ENCODE data around the gene BCDIN3D. TPM values are rescaled to one million over a fixed set of nuclear protein-coding genes. Genes with fewer than 3 reads are reported as not detected.

Gene BCDIN3D
- total RNA-seq, 1 experiment from 2014 or later = 4.3 TPM

- H3K27me3 ChIP-seq (replicated peaks) = no peaks in the 10 kb centered on the region
- H3K36me3 ChIP-seq = peaks cover 95% of the 10 kb centered on the region
- H3K9me3 ChIP-seq (replicated peaks) = no peaks in the 10 kb centered on the region
- H3K27ac ChIP-seq = no peak overlapping the region
- DNase-seq (ENCODE audit: low read depth in 1 of 2, low spot score in 2 of 2) = no peak
- H3K4me3 ChIP-seq = no peak overlapping the region
- peaks cover 34% of the 10 kb centered on the region for H3K4me1 ChIP-seq (replicated peaks)
These were observed 41.5 kb downstream of the BCDIN3D start for GRCh38 chr12:49801141-49802063.

- H3K36me3 ChIP-seq = peaks cover 95% of the 10 kb centered on the region
- no peaks in the 10 kb centered on the region for H3K9me3 ChIP-seq (replicated peaks)
- no peak for DNase-seq (ENCODE audit: low read depth in 1 of 2, low spot score in 2 of 2)
- H3K27me3 ChIP-seq (replicated peaks) = no peaks in the 10 kb centered on the region
- H3K4me3 ChIP-seq = no peak overlapping the region
- H3K27ac ChIP-seq = no peak overlapping the region
- H3K4me1 ChIP-seq (replicated peaks) = peaks cover 42% of the 10 kb centered on the region
These were observed 42.3 kb downstream of the BCDIN3D start for GRCh38 chr12:49800421-49801140.

GRCh38 chr12:49798934-49799333, 44.0 kb downstream of the BCDIN3D start:
- DNase-seq (ENCODE audit: low read depth in 1 of 2, low spot score in 2 of 2) = no peak
- Histone ChIP-seq H3K27ac (peak overlapping the region; percentile 80), H3K4me3 (no peak overlapping the region), H3K36me3 (peaks cover 95% of the 10 kb centered on the region), H3K9me3 (replicated peaks) (no peaks in the 10 kb centered on the region), H3K27me3 (replicated peaks) (no peaks in the 10 kb centered on the region), H3K4me1 (replicated peaks) (peaks cover 43% of the 10 kb centered on the region)

GRCh38 chr12:49798248-49798647, 44.7 kb downstream of the BCDIN3D start:
- H3K27me3 ChIP-seq (replicated peaks) = no peaks in the 10 kb centered on the region
- peaks cover 43% of the 10 kb centered on the region for H3K4me1 ChIP-seq (replicated peaks)
- no peak overlapping the region for H3K4me3 ChIP-seq
- no peak for DNase-seq (ENCODE audit: low read depth in 1 of 2, low spot score in 2 of 2)
- no peaks in the 10 kb centered on the region for H3K9me3 ChIP-seq (replicated peaks)
- peak overlapping the region; percentile 80 for H3K27ac ChIP-seq
- peaks cover 95% of the 10 kb centered on the region for H3K36me3 ChIP-seq

GRCh38 chr12:49797449-49797776, 45.5 kb downstream of the BCDIN3D start:
- Histone ChIP-seq H3K4me3 (no peak overlapping the region), H3K27ac (peak overlapping the region; percentile 80), H3K36me3 (peaks cover 95% of the 10 kb centered on the region), H3K27me3 (replicated peaks) (no peaks in the 10 kb centered on the region), H3K4me1 (replicated peaks) (peaks cover 43% of the 10 kb centered on the region), H3K9me3 (replicated peaks) (no peaks in the 10 kb centered on the region)
- no peak for DNase-seq (ENCODE audit: low read depth in 1 of 2, low spot score in 2 of 2)

- Histone ChIP-seq H3K36me3 (peaks cover 95% of the 10 kb centered on the region), H3K4me1 (replicated peaks) (peaks cover 43% of the 10 kb centered on the region), H3K27ac (peak overlapping the region; percentile 80), H3K9me3 (replicated peaks) (no peaks in the 10 kb centered on the region), H3K4me3 (no peak overlapping the region), H3K27me3 (replicated peaks) (no peaks in the 10 kb centered on the region)
- peak; percentile 91 to 95 for DNase-seq (ENCODE audit: low read depth in 1 of 2, low spot score in 2 of 2)
These were observed 46.1 kb downstream of the BCDIN3D start for GRCh38 chr12:49796606-49797448.

- H3K27me3 ChIP-seq (replicated peaks) = no peaks in the 10 kb centered on the region
- no peak for DNase-seq (ENCODE audit: low read depth in 1 of 2, low spot score in 2 of 2)
- H3K9me3 ChIP-seq (replicated peaks) = no peaks in the 10 kb centered on the region
- peaks cover 43% of the 10 kb centered on the region for H3K4me1 ChIP-seq (replicated peaks)
- no peak overlapping the region for H3K4me3 ChIP-seq
- peaks cover 95% of the 10 kb centered on the region for H3K36me3 ChIP-seq
- peak overlapping the region; percentile 80 for H3K27ac ChIP-seq
These were observed 46.8 kb downstream of the BCDIN3D start for GRCh38 chr12:49796155-49796554.

- Histone ChIP-seq H3K4me1 (replicated peaks) (peaks cover 43% of the 10 kb centered on the region), H3K36me3 (peaks cover 95% of the 10 kb centered on the region), H3K9me3 (replicated peaks) (no peaks in the 10 kb centered on the region), H3K4me3 (no peak overlapping the region), H3K27ac (no peak overlapping the region), H3K27me3 (replicated peaks) (no peaks in the 10 kb centered on the region)
- no peak for DNase-seq (ENCODE audit: low read depth in 1 of 2, low spot score in 2 of 2)
These were observed 47.2 kb downstream of the BCDIN3D start for GRCh38 chr12:49795654-49796105.

- H3K27ac ChIP-seq = no peak overlapping the region
- H3K36me3 ChIP-seq = peaks cover 93% of the 10 kb centered on the region
These were observed 47.9 kb downstream of the BCDIN3D start for GRCh38 chr12:49794811-49795653.

GRCh38 chr12:49794021-49794420, 48.9 kb downstream of the BCDIN3D start:
- Histone ChIP-seq H3K27me3 (replicated peaks) (no peaks in the 10 kb centered on the region), H3K9me3 (replicated peaks) (no peaks in the 10 kb centered on the region), H3K36me3 (peaks cover 90% of the 10 kb centered on the region), H3K4me3 (no peak overlapping the region), H3K4me1 (replicated peaks) (peaks cover 35% of the 10 kb centered on the region), H3K27ac (no peak overlapping the region)
- DNase-seq (ENCODE audit: low read depth in 1 of 2, low spot score in 2 of 2) = no peak

More at GRCh38 chr12:49794811-49795653, 47.9 kb downstream of the BCDIN3D start:
- H3K9me3 ChIP-seq (replicated peaks) = no peaks in the 10 kb centered on the region
- DNase-seq (ENCODE audit: low read depth in 1 of 2, low spot score in 2 of 2) = no peak
- H3K27me3 ChIP-seq (replicated peaks) = no peaks in the 10 kb centered on the region
- no peak overlapping the region for H3K4me3 ChIP-seq
- peaks cover 43% of the 10 kb centered on the region for H3K4me1 ChIP-seq (replicated peaks)

- Histone ChIP-seq H3K27ac (no peak overlapping the region), H3K27me3 (replicated peaks) (no peaks in the 10 kb centered on the region), H3K4me1 (replicated peaks) (peaks cover 31% of the 10 kb centered on the region), H3K4me3 (no peak overlapping the region), H3K36me3 (peaks cover 86% of the 10 kb centered on the region), H3K9me3 (replicated peaks) (no peaks in the 10 kb centered on the region)
- no peak for DNase-seq (ENCODE audit: low read depth in 1 of 2, low spot score in 2 of 2)
These were observed 49.3 kb downstream of the BCDIN3D start for GRCh38 chr12:49793620-49794019.

GRCh38 chr12:49792976-49793580, 49.8 kb downstream of the BCDIN3D start:
- peaks cover 81% of the 10 kb centered on the region for H3K36me3 ChIP-seq
- H3K27ac ChIP-seq = no peak overlapping the region
- DNase-seq (ENCODE audit: low read depth in 1 of 2, low spot score in 2 of 2) = no peak
- peaks cover 26% of the 10 kb centered on the region for H3K4me1 ChIP-seq (replicated peaks)
- no peaks in the 10 kb centered on the region for H3K9me3 ChIP-seq (replicated peaks)
- no peaks in the 10 kb centered on the region for H3K27me3 ChIP-seq (replicated peaks)
- no peak overlapping the region for H3K4me3 ChIP-seq

Measured in SJSA1 (cell line).